Colon (tissue), 2 donors: Measurements from ENCODE around the gene GM2A.

Experiments
- FAIRE-seq: peaks from 2 replicates; lab custom pipeline; 2012; peaks lifted over from hg19 to GRCh38; lab: Jason Lieb, UNC
- donor health status: control.
- donor health status: control.

GM2A gene

GRCh38 chr5:151252762-151253604 is at the start of gene GM2A:
Gene GM2A (plus strand): TSS chr5:151253185. CDS start chr5:151253217, 32 bp downstream.
- peak; percentile 36 for FAIRE-seq

GRCh38 chr5:151204051-151204450 is 48.9 kb upstream of the GM2A start:
- FAIRE-seq: no peak

DNA sequence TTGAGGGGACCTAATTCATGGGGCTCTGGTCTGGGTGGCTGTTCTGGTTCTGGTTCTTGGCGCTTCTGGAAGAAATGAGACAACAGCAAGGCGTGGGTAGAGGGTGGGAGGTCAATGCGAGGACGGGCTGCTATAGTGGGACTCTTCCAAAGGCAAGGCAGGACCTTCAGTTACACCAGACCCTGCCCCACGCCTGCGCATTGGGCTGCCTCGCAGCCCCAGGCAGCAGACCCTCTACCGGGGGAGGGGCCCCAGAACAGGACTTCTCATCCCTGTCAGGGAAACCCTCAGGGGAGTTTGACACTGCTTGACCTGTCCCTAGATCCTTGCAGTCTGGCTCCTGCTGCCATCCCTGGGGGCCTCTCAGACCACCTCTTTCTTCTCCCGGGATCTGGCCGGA is 47.6 kb upstream of the GM2A start:
- no peak for FAIRE-seq

GRCh38 chr5:151208481-151208914 is 44.5 kb upstream of the GM2A start:
- FAIRE-seq: no peak

DNA sequence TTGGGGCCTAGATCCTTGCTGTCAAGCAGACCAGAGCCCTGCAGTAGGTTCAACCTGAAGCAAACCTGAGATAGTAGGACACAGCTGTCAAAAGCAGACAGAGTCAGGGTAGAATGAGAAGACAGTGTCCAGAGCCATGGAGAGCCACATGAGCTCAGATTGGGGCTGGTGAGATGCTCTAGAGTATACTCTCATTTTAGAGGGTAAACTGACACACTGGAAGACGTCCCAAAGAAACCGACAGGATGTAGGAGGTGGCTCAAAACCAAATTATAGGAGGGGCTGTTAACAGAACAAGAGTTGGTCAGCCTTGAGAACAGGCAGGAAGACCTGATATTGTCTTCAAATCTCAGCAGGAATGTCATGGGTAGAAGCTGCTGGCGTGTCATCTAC is 40.6 kb upstream of the GM2A start:
- FAIRE-seq: no peak

DNA sequence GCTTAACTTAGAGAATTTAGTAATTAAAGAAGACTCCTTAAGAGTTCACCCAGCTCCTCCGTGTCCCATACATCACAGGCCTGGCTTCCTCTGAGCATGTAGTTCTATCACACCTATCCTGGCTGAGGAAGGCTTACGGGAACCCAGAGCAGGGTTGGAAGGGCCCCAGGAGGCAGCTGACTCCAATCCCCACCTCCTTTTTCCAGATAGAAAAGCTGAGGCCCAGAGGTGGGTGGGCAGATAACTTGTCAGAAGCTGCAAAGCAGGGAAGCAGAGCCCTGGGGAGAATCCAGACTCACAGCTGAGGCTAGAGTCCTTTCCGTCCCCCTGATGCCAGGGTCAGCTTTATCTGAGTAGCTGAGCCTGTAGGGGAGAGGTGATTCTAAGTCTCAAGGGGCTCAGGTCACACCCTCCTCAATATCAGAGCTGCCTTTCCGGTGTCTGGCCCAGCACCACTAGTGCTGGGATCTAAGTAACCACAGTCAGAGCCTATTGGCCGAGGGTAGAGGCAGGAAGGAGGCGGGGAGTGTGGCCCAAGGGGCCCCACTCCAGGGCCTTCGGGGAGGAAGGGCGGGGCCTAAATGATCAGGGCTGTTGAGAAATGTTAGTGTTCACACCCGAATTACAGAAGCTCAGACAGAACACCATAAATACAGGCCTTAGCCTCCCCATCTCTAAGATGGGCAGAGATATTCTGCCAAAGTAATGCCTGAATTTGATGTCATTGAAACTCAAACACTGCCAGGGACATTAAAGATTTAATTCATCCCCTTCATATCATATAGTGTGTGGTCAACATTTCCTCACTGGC is 39.0 kb upstream of the GM2A start:
- no peak for FAIRE-seq

GRCh38 chr5:151214614-151215545 is 38.1 kb upstream of the GM2A start:
- no peak for FAIRE-seq

- FAIRE-seq: no peak
Measured at GRCh38 chr5:151215546-151215880, 37.5 kb upstream of the GM2A start.

- no peak for FAIRE-seq
Measured at GRCh38 chr5:151216781-151217180, 36.2 kb upstream of the GM2A start.

GRCh38 chr5:151218177-151218576 is 34.8 kb upstream of the GM2A start:
- FAIRE-seq: no peak

- FAIRE-seq: no peak
Measured at GRCh38 chr5:151219138-151219537, 33.8 kb upstream of the GM2A start.

DNA sequence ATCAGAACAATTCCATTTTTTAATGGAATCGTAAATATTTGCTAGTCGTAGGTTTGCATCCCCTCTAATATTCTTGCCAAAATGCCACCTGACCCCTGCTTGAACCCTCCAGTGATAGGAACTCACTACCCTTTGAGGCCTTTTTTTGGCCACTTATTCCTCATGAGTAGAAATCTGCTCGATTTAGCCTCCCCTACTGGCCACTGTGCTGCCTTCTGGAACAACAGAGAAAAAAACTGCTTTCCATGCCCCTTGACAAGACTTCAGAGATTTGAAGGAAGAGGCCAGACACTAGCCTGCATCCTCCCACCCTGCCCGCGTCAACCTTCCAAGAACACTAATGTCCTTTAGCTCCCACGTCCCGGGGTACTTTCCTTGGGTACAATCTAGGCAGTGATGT is 33.2 kb upstream of the GM2A start:
- FAIRE-seq: no peak

DNA sequence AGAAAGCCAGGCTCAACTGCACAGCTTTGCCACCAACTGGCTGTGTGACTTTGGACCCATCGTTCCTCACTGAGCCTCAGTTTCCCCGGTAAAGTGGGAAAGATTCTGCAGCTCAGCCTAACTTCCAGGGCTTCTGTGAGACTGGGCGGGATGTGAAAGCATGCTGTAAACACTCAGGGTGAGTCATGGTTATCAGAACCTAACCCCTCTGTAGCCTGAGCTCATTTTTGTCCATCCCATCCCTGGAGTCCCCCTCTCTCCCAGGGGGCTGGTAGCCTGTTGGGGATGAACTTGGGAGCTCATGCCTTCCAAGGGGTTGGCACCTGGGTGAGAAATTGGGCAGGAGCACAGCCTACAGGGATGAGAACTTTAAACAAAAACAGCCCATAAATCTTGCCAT is 31.4 kb upstream of the GM2A start:
- FAIRE-seq: no peak

GRCh38 chr5:151222054-151222789 is 30.8 kb upstream of the GM2A start:
- no peak for FAIRE-seq

- no peak for FAIRE-seq
Measured at GRCh38 chr5:151222790-151223446, 30.1 kb upstream of the GM2A start.

DNA sequence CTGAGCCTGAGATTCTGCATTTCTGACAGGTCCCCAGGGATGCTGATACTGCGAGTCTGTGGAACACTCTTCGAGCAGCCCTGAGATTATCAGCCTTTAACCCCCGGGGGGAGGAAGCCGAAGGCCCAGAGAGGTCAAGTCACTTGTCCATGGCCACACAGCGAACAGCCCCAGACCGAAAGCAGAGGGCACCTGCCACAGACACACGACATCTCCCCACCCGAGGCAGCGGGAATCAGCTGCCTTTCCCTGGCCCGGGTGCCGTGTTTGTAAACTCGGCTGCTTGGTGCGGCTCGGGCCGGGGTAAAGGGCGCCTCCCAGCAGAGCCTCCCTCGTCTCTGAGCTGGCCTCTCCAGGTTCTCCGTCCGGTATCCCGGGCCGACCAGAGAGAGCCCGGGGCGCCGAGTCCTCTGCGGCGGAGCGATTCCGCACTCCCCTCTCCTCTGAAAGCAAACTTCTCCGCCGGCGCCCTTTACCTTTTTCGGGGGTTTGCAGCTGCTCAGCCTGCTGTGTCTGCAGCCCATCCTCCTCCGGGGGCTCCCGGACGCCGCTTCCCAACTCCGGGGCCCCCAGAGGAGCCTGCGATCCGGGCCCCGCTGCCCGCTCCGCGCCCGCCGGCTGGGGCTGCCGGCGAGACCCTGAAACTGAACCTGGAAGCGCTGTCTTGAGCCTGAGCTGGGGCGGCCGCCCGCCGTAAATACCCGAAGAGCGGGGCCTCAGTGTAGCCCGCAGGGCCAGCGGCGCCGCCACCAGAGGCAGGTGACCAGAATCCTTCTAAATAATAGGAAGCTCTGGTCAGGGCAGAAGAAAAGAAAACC is 29.3 kb upstream of the GM2A start, which contains the start of gene CCDC69:
CCDC69 (minus strand) TSS at position 646 of the 818 bp plus-strand sequence; CDS start at position 524, 122 bp downstream.
- FAIRE-seq: no peak

GRCh38 chr5:151224372-151224771 is 28.6 kb upstream of the GM2A start:
- no peak for FAIRE-seq

DNA sequence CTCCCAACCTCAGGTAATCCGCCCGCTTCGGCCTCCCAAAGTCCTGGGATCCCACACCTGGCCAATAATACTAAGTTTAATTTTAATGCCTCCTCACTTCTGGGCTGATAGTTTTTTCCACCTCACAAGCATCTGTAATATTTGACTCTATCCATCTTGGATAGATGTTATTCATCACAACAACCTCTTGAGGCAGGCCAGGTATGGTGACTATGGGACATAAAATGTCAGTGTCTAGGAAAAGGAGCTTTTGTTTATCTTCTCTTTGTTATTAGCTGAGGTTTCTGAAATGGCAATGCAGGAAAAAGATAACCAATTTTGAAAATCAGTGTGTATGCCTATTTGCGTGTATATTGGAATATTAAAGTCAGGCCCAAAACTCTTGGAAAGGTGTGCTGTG is 27.9 kb upstream of the GM2A start:
- no peak for FAIRE-seq

DNA sequence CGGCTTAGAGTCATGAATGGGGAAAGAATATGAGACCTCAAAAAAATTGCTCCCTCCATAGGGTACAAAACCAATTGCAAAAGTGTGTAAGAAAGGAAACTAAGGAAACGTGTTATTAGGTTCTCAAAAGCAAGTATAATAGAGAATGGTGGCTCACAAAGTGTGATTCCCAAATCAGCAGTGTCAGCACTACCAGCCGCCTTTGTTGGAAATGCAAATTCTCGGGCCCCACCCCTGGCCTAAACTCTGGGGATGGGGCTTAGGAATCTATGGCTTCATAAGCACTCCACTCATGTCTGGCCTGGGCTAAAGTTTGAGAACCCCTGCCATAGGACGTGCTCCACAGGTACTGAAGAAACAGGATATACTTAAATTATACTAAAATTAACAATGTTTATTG is 27.5 kb upstream of the GM2A start:
- FAIRE-seq: no peak

DNA sequence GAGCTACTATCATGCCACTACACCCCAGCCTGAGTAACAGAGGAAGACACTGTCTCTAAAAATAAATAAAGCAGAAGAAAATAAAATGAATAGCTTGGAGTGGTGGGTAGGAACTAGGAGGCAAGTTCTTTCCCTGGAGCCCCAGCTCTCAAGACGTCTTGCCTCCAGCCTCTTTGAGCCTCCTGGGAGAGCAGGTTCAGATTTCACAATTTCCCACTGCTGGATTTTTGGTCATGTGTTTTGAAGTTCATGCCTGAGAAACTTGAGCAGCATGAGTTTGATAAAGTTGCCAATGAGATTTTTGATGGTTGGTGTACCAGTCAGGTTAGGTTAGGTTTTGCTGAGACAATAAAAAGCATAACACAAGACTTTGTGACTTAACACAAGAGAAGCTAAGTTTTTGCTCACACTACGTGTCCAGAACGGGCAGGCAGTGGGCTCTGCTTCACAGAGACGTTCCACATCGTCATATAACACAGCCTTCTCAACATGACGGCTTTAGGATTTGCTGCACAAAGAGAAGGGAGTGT is 25.0 kb upstream of the GM2A start:
- no peak for FAIRE-seq
